Measurements from ENCODE around the gene POU2F1. TPM values are rescaled to one million over a fixed set of nuclear protein-coding genes. Genes with fewer than 3 reads are reported as not detected.
A peak's percentile ranks its signal among the peaks of the same experiment; 100 is the strongest.

The POU2F1 gene
- total RNA-seq, 1 experiment from 2014 or later, result 11.6 TPM

GRCh38 chr1:167175901-167176300 is 44.8 kb upstream of the POU2F1 start:
- BruUV-seq (replicated peaks), result no TSS peak
- Mint-ChIP-seq H3K4me1 (ENCODE audit: insufficient read depth, unreplicated experiment) (peaks cover 14% of the 10 kb centered on the region), H3K36me3 (ENCODE audit: insufficient read depth, unreplicated experiment) (no peaks in the 10 kb centered on the region), H3K27me3 (ENCODE audit: insufficient read depth, unreplicated experiment) (no peaks in the 10 kb centered on the region), H3K27ac (ENCODE audit: low read depth, unreplicated experiment) (no peak overlapping the region), H3K9me3 (ENCODE audit: unreplicated experiment) (no peaks in the 10 kb centered on the region), H3K4me3 (ENCODE audit: unreplicated experiment) (no peak overlapping the region)
- peak; percentile 23 for DNase-seq (ENCODE audit: unreplicated experiment)
- no peak for TF ChIP-seq CTCF (IDR thresholded peaks at IDR 0.05; ENCODE audit: unreplicated experiment)
- intact Hi-C loops (cut with micrococcal nuclease), result no loop called here
- ChIA-PET POLR2A (interaction anchor here (1.0 to 1.1 kb wide), 2 partner anchors 13 to 19 kb away, joined by 3 to 4 read pairs; no protein-coding TSS in a partner anchor), CTCF (interaction anchor here (0.6 to 1.4 kb wide), 8 partner anchors 11 to 337 kb away, joined by 3 to 5 read pairs (median 4); partner anchors contain the start of gene POGK)

- DNase-seq (ENCODE audit: unreplicated experiment), result no peak
- BruUV-seq (replicated peaks), result no TSS peak
- no peak for TF ChIP-seq CTCF (IDR thresholded peaks at IDR 0.05; ENCODE audit: unreplicated experiment)
- peaks cover 4% of the 10 kb centered on the region for H3K4me1 Mint-ChIP-seq (ENCODE audit: insufficient read depth, unreplicated experiment)
- intact Hi-C loops (cut with micrococcal nuclease), result no loop called here
- POLR2A ChIA-PET, result no interaction called here
- no peaks in the 10 kb centered on the region for H3K9me3 Mint-ChIP-seq (ENCODE audit: unreplicated experiment)
- H3K27ac Mint-ChIP-seq (ENCODE audit: low read depth, unreplicated experiment), result no peak overlapping the region
- no peaks in the 10 kb centered on the region for H3K27me3 Mint-ChIP-seq (ENCODE audit: insufficient read depth, unreplicated experiment)
- H3K4me3 Mint-ChIP-seq (ENCODE audit: unreplicated experiment), result no peak overlapping the region
- CTCF ChIA-PET, result interaction anchor here (0.6 to 2.4 kb wide), 4 partner anchors 41 to 303 kb away, joined by 3 to 8 read pairs (median 5); partner anchors contain the start of gene POU2F1
- no peaks in the 10 kb centered on the region for H3K36me3 Mint-ChIP-seq (ENCODE audit: insufficient read depth, unreplicated experiment)
Measured at GRCh38 chr1:167178831-167179230, 41.9 kb upstream of the POU2F1 start.

GRCh38 chr1:167182571-167183320 is 37.9 kb upstream of the POU2F1 start:
- no TSS peak for BruUV-seq (replicated peaks)
- Mint-ChIP-seq H3K27me3 (ENCODE audit: insufficient read depth, unreplicated experiment) (no peaks in the 10 kb centered on the region), H3K9me3 (ENCODE audit: unreplicated experiment) (no peaks in the 10 kb centered on the region), H3K4me3 (ENCODE audit: unreplicated experiment) (no peak overlapping the region), H3K27ac (ENCODE audit: low read depth, unreplicated experiment) (no peak overlapping the region), H3K36me3 (ENCODE audit: insufficient read depth, unreplicated experiment) (no peaks in the 10 kb centered on the region), H3K4me1 (ENCODE audit: insufficient read depth, unreplicated experiment) (no peaks in the 10 kb centered on the region)
- TF ChIP-seq CTCF (IDR thresholded peaks at IDR 0.05; ENCODE audit: unreplicated experiment), result no peak
- intact Hi-C loops (cut with micrococcal nuclease), result no loop called here
- POLR2A ChIA-PET, result interaction anchor here (0.9 to 1.1 kb wide), 2 partner anchors 20 to 37 kb away, joined by 3 to 4 read pairs; partner anchors contain the start of gene POU2F1
- DNase-seq (ENCODE audit: unreplicated experiment), result no peak
- CTCF ChIA-PET, result interaction anchor here (1.5 to 2.6 kb wide), 3 partner anchors 9 to 124 kb away, joined by 5 to 13 read pairs (median 7); no protein-coding TSS in a partner anchor

- H3K27me3 Mint-ChIP-seq (ENCODE audit: insufficient read depth, unreplicated experiment), result no peaks in the 10 kb centered on the region
- ChIA-PET POLR2A (no interaction called here), CTCF (interaction anchor here (0.8 to 2.6 kb wide), 4 partner anchors 11 to 350 kb away, joined by 3 to 13 read pairs (median 3); no protein-coding TSS in a partner anchor)
- no peak overlapping the region for H3K4me3 Mint-ChIP-seq (ENCODE audit: unreplicated experiment)
- intact Hi-C loops (cut with micrococcal nuclease), result no loop called here
- H3K36me3 Mint-ChIP-seq (ENCODE audit: insufficient read depth, unreplicated experiment), result no peaks in the 10 kb centered on the region
- H3K9me3 Mint-ChIP-seq (ENCODE audit: unreplicated experiment), result no peaks in the 10 kb centered on the region
- no peak for DNase-seq (ENCODE audit: unreplicated experiment)
- no TSS peak for BruUV-seq (replicated peaks)
- TF ChIP-seq CTCF (IDR thresholded peaks at IDR 0.05; ENCODE audit: unreplicated experiment), result no peak
- H3K27ac Mint-ChIP-seq (ENCODE audit: low read depth, unreplicated experiment), result no peak overlapping the region
- H3K4me1 Mint-ChIP-seq (ENCODE audit: insufficient read depth, unreplicated experiment), result no peaks in the 10 kb centered on the region
Measured at GRCh38 chr1:167184081-167184480, 36.6 kb upstream of the POU2F1 start.
